ENCODE results near the gene RRBP1.

RRBP1 gene

DNA sequence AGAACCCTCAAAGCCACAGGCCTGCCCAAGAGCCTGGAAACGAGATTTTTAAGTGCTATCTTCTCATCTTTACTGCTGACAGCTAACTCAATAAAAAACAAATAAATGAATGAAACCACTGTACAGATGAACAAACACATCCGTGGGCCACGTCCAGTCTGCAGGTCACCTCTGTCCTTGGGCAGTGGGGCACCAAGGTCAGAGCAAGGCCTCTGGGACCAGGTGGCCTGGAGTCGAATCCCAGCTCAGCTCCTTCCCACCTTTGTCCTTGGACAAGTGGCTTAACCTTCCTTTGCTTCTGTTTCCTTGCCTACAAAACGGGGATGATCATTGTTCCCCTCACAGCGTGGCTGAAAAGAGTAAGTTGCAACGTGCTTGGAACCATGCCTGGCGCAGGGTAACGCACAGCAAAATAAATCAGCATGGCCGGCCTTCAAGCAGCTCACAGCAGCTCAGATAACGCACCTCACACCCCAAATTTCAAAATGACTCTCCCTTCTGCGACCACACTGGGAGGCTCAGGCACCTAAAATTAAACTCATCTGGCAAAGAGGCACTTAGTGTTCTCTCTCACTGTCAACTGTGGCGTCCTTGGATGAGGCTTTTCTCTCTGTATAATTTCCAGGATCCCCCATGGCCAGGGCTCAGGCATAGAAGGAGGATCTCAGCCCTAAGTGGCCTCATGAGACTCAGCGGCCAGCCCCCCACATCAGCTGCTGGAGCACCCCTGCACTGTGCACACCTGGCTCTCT, 35.7 kb downstream of the RRBP1 start:
- Mint-ChIP-seq H3K4me3 (no peak overlapping the region), H3K4me1 (peaks cover 88% of the 10 kb centered on the region), H3K27ac (peak overlapping the region; percentile 81), H3K36me3 (ENCODE audit: low read depth) (no peaks in the 10 kb centered on the region), H3K9me3 (no peaks in the 10 kb centered on the region), H3K27me3 (ENCODE audit: low read depth, poor library complexity) (no peaks in the 10 kb centered on the region)
- no peak for DNase-seq
- TF ChIP-seq, protein P1, sequence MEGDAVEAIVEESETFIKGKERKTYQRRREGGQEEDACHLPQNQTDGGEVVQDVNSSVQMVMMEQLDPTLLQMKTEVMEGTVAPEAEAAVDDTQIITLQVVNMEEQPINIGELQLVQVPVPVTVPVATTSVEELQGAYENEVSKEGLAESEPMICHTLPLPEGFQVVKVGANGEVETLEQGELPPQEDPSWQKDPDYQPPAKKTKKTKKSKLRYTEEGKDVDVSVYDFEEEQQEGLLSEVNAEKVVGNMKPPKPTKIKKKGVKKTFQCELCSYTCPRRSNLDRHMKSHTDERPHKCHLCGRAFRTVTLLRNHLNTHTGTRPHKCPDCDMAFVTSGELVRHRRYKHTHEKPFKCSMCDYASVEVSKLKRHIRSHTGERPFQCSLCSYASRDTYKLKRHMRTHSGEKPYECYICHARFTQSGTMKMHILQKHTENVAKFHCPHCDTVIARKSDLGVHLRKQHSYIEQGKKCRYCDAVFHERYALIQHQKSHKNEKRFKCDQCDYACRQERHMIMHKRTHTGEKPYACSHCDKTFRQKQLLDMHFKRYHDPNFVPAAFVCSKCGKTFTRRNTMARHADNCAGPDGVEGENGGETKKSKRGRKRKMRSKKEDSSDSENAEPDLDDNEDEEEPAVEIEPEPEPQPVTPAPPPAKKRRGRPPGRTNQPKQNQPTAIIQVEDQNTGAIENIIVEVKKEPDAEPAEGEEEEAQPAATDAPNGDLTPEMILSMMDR (IDR thresholded peaks at IDR 0.05) = no peak

DNA sequence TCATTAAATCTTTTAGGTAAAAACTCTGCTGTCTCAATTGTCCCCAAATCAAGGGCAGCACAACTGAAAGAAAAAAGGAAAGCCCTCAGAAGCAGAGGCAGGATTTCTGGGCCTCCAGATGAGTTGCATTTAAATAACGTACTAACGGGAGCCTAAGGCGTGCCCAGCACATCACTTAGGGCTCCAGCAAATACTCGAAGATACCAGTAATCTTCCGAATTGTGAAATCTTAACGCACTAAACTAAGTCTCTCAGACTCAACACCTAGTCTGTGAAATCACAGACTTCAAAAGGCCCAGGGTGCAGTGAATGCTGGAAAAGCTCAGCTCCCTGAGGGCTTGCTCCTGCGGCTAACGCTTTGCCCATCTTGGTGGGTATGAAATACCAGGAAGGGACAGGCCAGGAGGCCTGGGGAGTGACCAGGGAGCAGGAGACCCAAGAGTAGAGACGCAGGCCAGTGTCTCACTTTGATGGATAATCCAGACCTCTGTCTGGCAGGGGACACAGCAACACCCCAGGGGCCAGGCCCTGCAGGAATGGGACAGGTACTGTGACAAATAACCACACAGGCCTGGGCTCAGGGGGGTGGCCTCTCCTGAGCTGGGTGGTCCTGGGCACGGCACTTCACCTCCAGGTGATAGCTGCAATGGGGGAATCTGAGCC, 36.4 kb downstream of the RRBP1 start:
- Mint-ChIP-seq H3K27me3 (ENCODE audit: low read depth, poor library complexity) (no peaks in the 10 kb centered on the region), H3K36me3 (ENCODE audit: low read depth) (no peaks in the 10 kb centered on the region), H3K9me3 (no peaks in the 10 kb centered on the region), H3K4me1 (peaks cover 81% of the 10 kb centered on the region), H3K4me3 (no peak overlapping the region), H3K27ac (peak overlapping the region; percentile 81)
- TF ChIP-seq, protein P1 (IDR thresholded peaks at IDR 0.05) = no peak
- DNase-seq = no peak

DNA sequence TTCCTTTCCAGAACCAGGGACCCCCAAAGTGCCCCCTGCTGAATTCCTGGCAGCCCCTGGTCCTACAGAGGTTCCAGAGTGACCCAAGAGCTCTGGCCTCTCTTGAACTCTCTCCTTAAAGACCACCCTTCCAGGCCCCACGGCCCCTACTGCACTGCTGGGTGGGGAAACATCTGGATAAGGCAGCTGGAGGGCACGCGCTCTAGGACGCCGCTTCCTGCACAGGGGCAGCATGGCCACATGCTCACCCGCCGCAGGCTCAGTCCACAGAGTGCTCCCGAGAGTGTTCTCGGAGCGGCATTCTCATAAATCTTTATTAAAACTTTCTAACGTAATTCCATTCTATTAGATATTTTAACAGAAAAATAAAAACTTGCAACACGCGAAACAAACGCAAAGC, 37.0 kb downstream of the RRBP1 start:
- no peak for DNase-seq
- Mint-ChIP-seq H3K4me1 (peaks cover 81% of the 10 kb centered on the region), H3K4me3 (no peak overlapping the region), H3K9me3 (no peaks in the 10 kb centered on the region), H3K36me3 (ENCODE audit: low read depth) (no peaks in the 10 kb centered on the region), H3K27me3 (ENCODE audit: low read depth, poor library complexity) (no peaks in the 10 kb centered on the region), H3K27ac (peak overlapping the region; percentile 61)
- TF ChIP-seq, protein P1 (IDR thresholded peaks at IDR 0.05) = no peak

DNA sequence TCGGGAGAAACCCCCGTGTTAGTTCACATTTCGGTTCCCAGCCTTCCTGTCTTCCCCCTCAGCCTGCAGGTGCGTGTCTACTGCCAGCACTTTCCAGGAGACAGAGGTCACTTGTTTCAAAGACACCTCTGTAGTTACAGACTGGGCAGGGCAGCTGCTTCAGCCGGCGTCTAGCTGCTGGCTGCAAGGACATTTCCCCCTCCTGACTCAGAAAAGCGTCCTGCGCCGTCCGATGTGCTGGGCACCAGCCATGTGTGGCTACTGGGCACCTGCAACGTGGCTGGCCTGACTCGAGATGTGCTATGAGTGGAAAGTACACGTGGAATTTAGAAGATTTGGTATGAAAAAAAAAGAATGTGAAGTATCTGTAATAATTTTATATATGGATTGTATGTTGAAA, 37.6 kb downstream of the RRBP1 start:
- H3K9me3 Mint-ChIP-seq = no peaks in the 10 kb centered on the region
- H3K4me3 Mint-ChIP-seq = no peak overlapping the region
- TF ChIP-seq, protein P1 (IDR thresholded peaks at IDR 0.05) = no peak
- peak overlapping the region; percentile 44 for H3K27ac Mint-ChIP-seq
- DNase-seq = no peak
- no peaks in the 10 kb centered on the region for H3K36me3 Mint-ChIP-seq (ENCODE audit: low read depth)
- no peaks in the 10 kb centered on the region for H3K27me3 Mint-ChIP-seq (ENCODE audit: low read depth, poor library complexity)
- peaks cover 78% of the 10 kb centered on the region for H3K4me1 Mint-ChIP-seq

DNA sequence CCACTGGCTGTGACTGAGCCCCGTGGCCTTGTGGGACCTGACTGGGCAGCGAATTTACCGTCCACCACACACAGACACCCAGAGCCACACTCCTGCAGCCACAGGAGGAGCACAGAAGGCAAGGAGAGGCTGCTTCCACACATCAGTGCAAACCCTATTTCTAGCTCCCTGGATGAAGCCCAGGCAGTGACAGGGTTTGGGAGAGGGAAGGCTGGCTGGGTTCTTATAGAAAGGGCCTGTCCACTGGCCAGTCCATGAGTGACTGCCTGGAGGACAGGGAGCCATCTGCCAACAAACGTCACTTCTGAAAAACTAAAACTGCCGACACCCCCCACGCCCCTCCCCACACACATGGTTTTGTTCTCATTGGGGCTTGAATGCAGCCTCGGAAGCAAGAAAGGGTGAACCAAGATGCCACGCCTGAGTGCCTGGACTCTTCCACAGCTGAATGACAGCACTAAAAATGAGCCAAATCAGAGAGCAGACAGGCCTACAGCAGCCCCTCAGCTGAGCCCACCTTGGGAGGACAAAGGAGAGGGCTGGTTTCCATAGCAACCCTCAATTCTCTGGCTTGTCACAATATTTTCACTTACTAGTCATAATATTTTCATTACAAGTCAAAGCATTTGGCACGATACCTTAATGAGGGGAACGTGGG, 38.4 kb downstream of the RRBP1 start:
- TF ChIP-seq, protein P1 (IDR thresholded peaks at IDR 0.05) = no peak
- peak overlapping the region; percentile 95 for H3K27ac Mint-ChIP-seq

More for the DNA sequence above, 38.4 kb downstream of the RRBP1 start:
- no peak overlapping the region for H3K4me3 Mint-ChIP-seq
- DNase-seq = no peak
- H3K27me3 Mint-ChIP-seq (ENCODE audit: low read depth, poor library complexity) = no peaks in the 10 kb centered on the region
- H3K9me3 Mint-ChIP-seq = no peaks in the 10 kb centered on the region
- peaks cover 70% of the 10 kb centered on the region for H3K4me1 Mint-ChIP-seq
- peaks cover 5% of the 10 kb centered on the region for H3K36me3 Mint-ChIP-seq (ENCODE audit: low read depth)
